Ishikawa (cell line): ENCODE data around the gene GRID2IP.

Experiments used
- CREB1 ChIP-seq: IDR thresholded peaks from 2 replicates; pipeline ENCODE4 v1.6.1; 2012; ENCODE audit warnings: low read depth
- EGR1 ChIP-seq: IDR thresholded peaks from 2 replicates; pipeline ENCODE4 v1.6.1; 2012
- EP300 ChIP-seq: IDR thresholded peaks from 2 replicates; pipeline ENCODE4 v1.6.1; 2012; ENCODE audit warnings: borderline replicate concordance
- FOXM1 ChIP-seq: IDR thresholded peaks from 2 replicates; pipeline ENCODE4 v1.6.1; 2012; ENCODE audit warnings: low read depth, borderline replicate concordance
- MAX ChIP-seq: IDR thresholded peaks from 2 replicates; pipeline ENCODE4 v1.6.1; 2012
- NFIC ChIP-seq: IDR thresholded peaks from 2 replicates; pipeline ENCODE4 v1.6.1; 2012
- RAD21 ChIP-seq: IDR thresholded peaks from 2 replicates; pipeline ENCODE4 v1.6.1; 2012; ENCODE audit warnings: low read depth
- TAF1 ChIP-seq: IDR thresholded peaks from 2 replicates; pipeline ENCODE4 v1.6.1; 2012; ENCODE audit warnings: low read depth, mild to moderate bottlenecking
- TCF12 ChIP-seq: IDR thresholded peaks from 2 replicates; pipeline ENCODE4 v1.6.1; 2012; ENCODE audit warnings: low read depth
- USF1 ChIP-seq: IDR thresholded peaks from 2 replicates; pipeline ENCODE4 v1.6.1; 2012
- YY1 ChIP-seq: IDR thresholded peaks from 2 replicates; pipeline ENCODE4 v1.6.1; 2012; ENCODE audit warnings: low read depth

- no peak for TF ChIP-seq RAD21
- TF ChIP-seq TAF1, result no peak
- no peak for TF ChIP-seq EGR1
- TF ChIP-seq TCF12, result no peak
- no peak for TF ChIP-seq FOXM1
- no peak for TF ChIP-seq YY1
- TF ChIP-seq CREB1, result no peak
- TF ChIP-seq EP300, result no peak
- no peak for TF ChIP-seq NFIC
- no peak for TF ChIP-seq USF1
- no peak for TF ChIP-seq MAX
Measured at GRCh38 chr7:6461946-6462550, 89.2 kb downstream of the GRID2IP start.
